Measurements from ENCODE around the gene PRSS33.

PRSS33 gene

GRCh38 chr16:2813771-2814221, 26.4 kb upstream of the PRSS33 start:
- no peak for DNase-seq
- peaks cover 11% of the 10 kb centered on the region for H3K27me3 ChIP-seq
- TF ChIP-seq, protein P1, sequence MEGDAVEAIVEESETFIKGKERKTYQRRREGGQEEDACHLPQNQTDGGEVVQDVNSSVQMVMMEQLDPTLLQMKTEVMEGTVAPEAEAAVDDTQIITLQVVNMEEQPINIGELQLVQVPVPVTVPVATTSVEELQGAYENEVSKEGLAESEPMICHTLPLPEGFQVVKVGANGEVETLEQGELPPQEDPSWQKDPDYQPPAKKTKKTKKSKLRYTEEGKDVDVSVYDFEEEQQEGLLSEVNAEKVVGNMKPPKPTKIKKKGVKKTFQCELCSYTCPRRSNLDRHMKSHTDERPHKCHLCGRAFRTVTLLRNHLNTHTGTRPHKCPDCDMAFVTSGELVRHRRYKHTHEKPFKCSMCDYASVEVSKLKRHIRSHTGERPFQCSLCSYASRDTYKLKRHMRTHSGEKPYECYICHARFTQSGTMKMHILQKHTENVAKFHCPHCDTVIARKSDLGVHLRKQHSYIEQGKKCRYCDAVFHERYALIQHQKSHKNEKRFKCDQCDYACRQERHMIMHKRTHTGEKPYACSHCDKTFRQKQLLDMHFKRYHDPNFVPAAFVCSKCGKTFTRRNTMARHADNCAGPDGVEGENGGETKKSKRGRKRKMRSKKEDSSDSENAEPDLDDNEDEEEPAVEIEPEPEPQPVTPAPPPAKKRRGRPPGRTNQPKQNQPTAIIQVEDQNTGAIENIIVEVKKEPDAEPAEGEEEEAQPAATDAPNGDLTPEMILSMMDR (IDR thresholded peaks at IDR 0.05; ENCODE audit: low read depth, low read length) = no peak

DNA sequence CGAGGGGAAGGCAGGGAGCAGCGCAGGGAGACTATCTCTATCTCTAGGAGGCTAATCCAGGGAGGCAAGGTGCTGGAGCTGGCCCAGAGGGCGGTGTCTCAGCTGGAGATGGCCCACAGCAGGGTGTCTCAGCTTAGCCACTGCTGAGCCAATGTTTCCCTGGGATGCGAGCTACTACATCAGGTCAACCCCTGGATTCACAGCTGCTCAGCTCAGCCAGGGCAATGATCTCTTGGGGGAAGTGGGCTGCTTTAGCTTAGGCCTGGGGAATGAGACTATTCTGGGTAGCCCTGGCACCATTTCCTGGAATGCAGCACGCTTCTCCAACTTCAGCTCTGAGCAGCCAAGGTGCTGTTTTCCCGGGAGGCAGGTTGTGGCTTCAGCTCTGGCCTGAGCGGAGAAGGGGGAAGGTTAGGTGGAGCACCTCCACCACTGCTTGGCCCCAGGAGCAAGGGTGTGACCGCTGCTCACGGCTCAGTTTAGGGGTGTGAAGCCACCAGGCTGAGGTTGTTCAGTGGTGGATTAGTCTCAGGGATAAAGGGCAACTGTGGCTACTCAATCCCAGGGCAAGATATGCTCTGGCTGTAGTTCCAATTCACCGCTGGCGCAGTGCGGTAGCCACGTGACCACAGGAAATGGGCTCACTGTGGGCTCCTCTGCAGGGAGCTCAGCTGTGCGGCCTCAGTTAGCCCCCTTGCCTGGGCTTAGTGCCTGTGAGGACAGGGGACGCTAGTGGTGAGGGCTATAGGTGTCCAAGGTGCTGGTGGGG, 24.5 kb upstream of the PRSS33 start:
- H3K4me1 ChIP-seq = no peaks in the 10 kb centered on the region
- TF ChIP-seq, protein P1 (IDR thresholded peaks at IDR 0.05; ENCODE audit: low read depth, low read length) = no peak
- H3K9me3 ChIP-seq = no peaks in the 10 kb centered on the region
- H3K27me3 ChIP-seq = peaks cover 12% of the 10 kb centered on the region
- no peak for DNase-seq
- no peaks in the 10 kb centered on the region for H3K36me3 ChIP-seq
- H3K4me3 ChIP-seq (ENCODE audit: low read depth, low read length) = no peak overlapping the region

More at GRCh38 chr16:2813771-2814221, 26.4 kb upstream of the PRSS33 start:
- H3K4me3 ChIP-seq (ENCODE audit: low read depth, low read length) = no peak overlapping the region
- no peaks in the 10 kb centered on the region for H3K36me3 ChIP-seq
- no peaks in the 10 kb centered on the region for H3K9me3 ChIP-seq
- H3K4me1 ChIP-seq = no peaks in the 10 kb centered on the region

GRCh38 chr16:2810651-2811050, 23.3 kb upstream of the PRSS33 start:
- Histone ChIP-seq H3K9me3 (no peaks in the 10 kb centered on the region), H3K36me3 (no peaks in the 10 kb centered on the region), H3K4me1 (no peaks in the 10 kb centered on the region), H3K27me3 (peaks cover 12% of the 10 kb centered on the region), H3K4me3 (ENCODE audit: low read depth, low read length) (no peak overlapping the region)
- TF ChIP-seq, protein P1 (IDR thresholded peaks at IDR 0.05; ENCODE audit: low read depth, low read length) = no peak
- no peak for DNase-seq

DNA sequence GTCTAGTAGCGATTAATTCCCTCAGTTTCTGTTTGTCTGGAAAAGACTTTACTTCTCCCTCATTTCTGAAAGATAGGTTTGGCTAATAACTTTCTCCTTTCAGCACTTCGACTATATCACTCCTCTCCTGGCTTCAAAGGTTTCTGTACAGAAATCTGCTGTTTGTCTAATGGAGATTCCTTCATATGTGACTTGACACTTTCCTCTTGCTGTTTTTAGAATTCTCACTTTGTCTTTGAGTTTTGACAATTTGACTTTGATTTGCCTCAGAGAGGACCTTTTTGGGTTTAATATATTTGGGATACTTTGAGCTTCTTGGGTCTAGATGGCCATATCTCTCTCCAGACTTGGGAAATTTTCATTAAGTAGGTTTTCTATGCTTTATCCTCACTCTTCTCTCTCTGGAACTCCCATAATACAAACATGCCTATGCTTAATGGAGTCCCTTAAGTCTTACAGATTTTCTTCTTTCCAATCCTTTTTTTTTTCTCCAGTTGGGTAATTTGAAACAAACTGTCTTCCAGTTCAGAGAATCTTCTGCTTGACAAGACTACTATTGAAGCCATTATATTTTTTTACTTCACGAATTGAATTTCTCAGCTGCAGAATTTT, 21.9 kb upstream of the PRSS33 start:
- no peaks in the 10 kb centered on the region for H3K4me1 ChIP-seq
- DNase-seq = no peak
- TF ChIP-seq, protein P1 (IDR thresholded peaks at IDR 0.05; ENCODE audit: low read depth, low read length) = no peak
- no peak overlapping the region for H3K4me3 ChIP-seq (ENCODE audit: low read depth, low read length)
- H3K9me3 ChIP-seq = no peaks in the 10 kb centered on the region
- no peaks in the 10 kb centered on the region for H3K36me3 ChIP-seq
- H3K27me3 ChIP-seq = peaks cover 12% of the 10 kb centered on the region

- Histone ChIP-seq H3K9me3 (no peaks in the 10 kb centered on the region), H3K27me3 (peaks cover 12% of the 10 kb centered on the region), H3K4me3 (ENCODE audit: low read depth, low read length) (no peak overlapping the region), H3K36me3 (no peaks in the 10 kb centered on the region), H3K4me1 (no peaks in the 10 kb centered on the region)
- TF ChIP-seq, protein P1 (IDR thresholded peaks at IDR 0.05; ENCODE audit: low read depth, low read length) = no peak
- DNase-seq = no peak
These were observed 20.8 kb upstream of the PRSS33 start for GRCh38 chr16:2808181-2808580.

DNA sequence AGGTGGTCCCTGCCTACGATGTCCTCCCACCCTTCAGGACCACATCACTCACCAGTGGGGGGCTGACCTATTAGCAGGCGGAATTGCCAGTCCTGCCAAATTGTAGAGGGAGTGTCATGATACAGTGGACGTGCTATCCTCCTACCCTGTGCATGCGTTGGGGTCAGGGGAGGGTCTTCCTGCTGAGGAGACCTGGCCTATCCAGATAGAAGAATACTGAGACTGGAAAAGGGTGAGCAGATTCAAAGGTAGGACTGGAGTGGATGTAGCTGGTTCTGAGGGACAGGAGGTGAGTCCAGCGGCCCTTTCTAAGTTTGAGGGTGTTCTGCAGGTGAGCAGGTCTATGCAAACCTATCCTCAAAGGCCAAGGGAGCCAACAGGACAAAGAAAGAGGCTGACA, 18.9 kb upstream of the PRSS33 start:
- TF ChIP-seq, protein P1 (IDR thresholded peaks at IDR 0.05; ENCODE audit: low read depth, low read length) = no peak
- DNase-seq = no peak
- H3K9me3 ChIP-seq = no peaks in the 10 kb centered on the region
- H3K36me3 ChIP-seq = no peaks in the 10 kb centered on the region
- no peak overlapping the region for H3K4me3 ChIP-seq (ENCODE audit: low read depth, low read length)
- peaks cover 9% of the 10 kb centered on the region for H3K27me3 ChIP-seq
- H3K4me1 ChIP-seq = no peaks in the 10 kb centered on the region
